ENCODE results near the gene EVC2. TPM values are rescaled to one million over a fixed set of nuclear protein-coding genes. Genes with fewer than 3 reads are reported as not detected.

Gene EVC2
- total RNA-seq, 6 experiments from 2014 or later: 0.24 to 0.93 (median 0.53) TPM

DNA sequence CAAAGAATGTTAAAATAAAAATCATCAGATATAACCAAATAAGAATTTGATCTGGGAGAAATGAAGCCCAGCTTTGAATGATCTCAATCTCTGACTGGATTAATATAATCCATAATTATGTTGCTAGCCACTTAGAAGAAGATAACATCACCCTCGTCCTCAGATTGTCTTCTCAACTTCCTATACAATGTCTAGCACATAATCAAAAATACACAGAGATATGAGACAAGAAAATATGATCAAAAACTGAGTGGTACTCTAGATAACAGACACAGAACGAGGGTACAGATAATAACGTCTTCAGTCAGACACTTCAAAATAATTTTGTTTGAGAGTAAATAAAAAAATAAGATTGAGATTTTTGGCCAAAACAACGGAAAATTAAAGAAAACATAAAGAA, 47.1 kb downstream of the EVC2 start:
- no peak for TF ChIP-seq POLR2A (IDR thresholded peaks at IDR 0.05)
- no peak for TF ChIP-seq CTCF (IDR thresholded peaks at IDR 0.05)
- no peak overlapping the region for H3K27ac ChIP-seq
- no peaks in the 10 kb centered on the region for H3K27me3 ChIP-seq
- intact Hi-C loops (cut with DNase I): no loop called here
- no peaks in the 10 kb centered on the region for H3K9me3 ChIP-seq
- no peak for DNase-seq
- WGBS (ENCODE audit: insufficient coverage, low coverage, low lambda C conversion rate, missing lambda C conversion rate): 65% methylated on average over 4 of the region's 4 CpGs
- no peak for ATAC-seq
- peaks cover 0 to 3% (median 0%) of the 10 kb centered on the region in 4 donors for H3K36me3 ChIP-seq
- no peak overlapping the region for H3K4me3 ChIP-seq
- no peaks in the 10 kb centered on the region for H3K4me1 ChIP-seq

- WGBS (ENCODE audit: insufficient coverage, low coverage, low lambda C conversion rate, missing lambda C conversion rate): 67% methylated on average over 1 of the region's 1 CpG
- Histone ChIP-seq H3K36me3 (peaks cover 0 to 3% (median 0%) of the 10 kb centered on the region in 4 donors), H3K4me3 (no peak overlapping the region), H3K27me3 (no peaks in the 10 kb centered on the region), H3K9me3 (no peaks in the 10 kb centered on the region), H3K4me1 (no peaks in the 10 kb centered on the region), H3K27ac (no peak overlapping the region)
- DNase-seq: no peak
- TF ChIP-seq CTCF (IDR thresholded peaks at IDR 0.05) (no peak), POLR2A (IDR thresholded peaks at IDR 0.05) (no peak)
- intact Hi-C loops (cut with DNase I): no loop called here
- no peak for ATAC-seq
Observed at GRCh38 chr4:5660185-5660584, 48.2 kb downstream of the EVC2 start.

GRCh38 chr4:5658974-5659373, 49.4 kb downstream of the EVC2 start:
- TF ChIP-seq POLR2A (IDR thresholded peaks at IDR 0.05) (no peak), CTCF (IDR thresholded peaks at IDR 0.05) (no peak)
- Histone ChIP-seq H3K9me3 (no peaks in the 10 kb centered on the region), H3K4me3 (no peak overlapping the region), H3K36me3 (peaks cover 0 to 3% (median 0%) of the 10 kb centered on the region in 4 donors), H3K27ac (no peak overlapping the region), H3K4me1 (no peaks in the 10 kb centered on the region), H3K27me3 (no peaks in the 10 kb centered on the region)
- intact Hi-C loops (cut with DNase I): no loop called here
- DNase-seq (no peak), ATAC-seq (no peak)
- 82% methylated on average over 6 of the region's 6 CpGs for WGBS (ENCODE audit: insufficient coverage, low coverage, low lambda C conversion rate, missing lambda C conversion rate)

DNA sequence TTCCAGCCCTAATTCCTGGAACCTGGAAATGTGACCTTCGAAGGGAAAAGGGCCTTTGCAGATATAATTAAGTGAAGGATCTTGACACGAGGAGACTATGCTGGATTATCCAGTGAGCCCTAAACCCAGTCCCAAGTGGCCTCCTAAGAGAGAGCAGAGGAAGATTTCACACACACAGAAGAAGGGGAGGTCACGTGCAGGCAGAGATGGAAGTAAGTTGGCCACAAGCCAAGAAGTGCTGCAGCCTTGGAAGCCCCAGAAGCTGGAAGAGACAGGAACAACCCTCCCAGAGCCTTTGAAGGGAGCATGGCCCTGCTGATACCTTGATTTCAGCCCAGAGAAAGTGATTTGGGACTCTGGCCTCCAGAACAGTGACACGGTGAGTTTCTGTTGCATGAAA, 51.9 kb downstream of the EVC2 start:
- TF ChIP-seq POLR2A (IDR thresholded peaks at IDR 0.05): no peak
- TF ChIP-seq CTCF (IDR thresholded peaks at IDR 0.05): no peak
- Histone ChIP-seq H3K9me3 (no peaks in the 10 kb centered on the region), H3K27ac (no peak overlapping the region), H3K36me3 (no peaks in the 10 kb centered on the region), H3K27me3 (no peaks in the 10 kb centered on the region), H3K4me3 (no peak overlapping the region), H3K4me1 (no peaks in the 10 kb centered on the region)
- intact Hi-C loops (cut with DNase I): no loop called here
- WGBS (ENCODE audit: insufficient coverage, low coverage, low lambda C conversion rate, missing lambda C conversion rate): 40% methylated on average over 3 of the region's 4 CpGs
- no peak for DNase-seq
- ATAC-seq: no peak

- WGBS (ENCODE audit: insufficient coverage, low coverage, low lambda C conversion rate, missing lambda C conversion rate): 80% methylated on average over 8 of the region's 11 CpGs
- intact Hi-C loops (cut with DNase I): no loop called here
- Histone ChIP-seq H3K27ac (no peak overlapping the region), H3K9me3 (no peaks in the 10 kb centered on the region), H3K36me3 (no peaks in the 10 kb centered on the region), H3K4me1 (no peaks in the 10 kb centered on the region), H3K4me3 (no peak overlapping the region), H3K27me3 (no peaks in the 10 kb centered on the region)
- no peak for ATAC-seq
- no peak for DNase-seq
- TF ChIP-seq CTCF (IDR thresholded peaks at IDR 0.05): no peak
- no peak for TF ChIP-seq POLR2A (IDR thresholded peaks at IDR 0.05)
Observed at GRCh38 chr4:5654791-5655190, 53.6 kb downstream of the EVC2 start.
